ENCODE results near the gene ZBTB11.
"Not testable (repeated sequence)": the region's sequence is repeated elsewhere in the genome, so short reads cannot be mapped to it uniquely, and the experiment has no call there.

ZBTB11 gene

DNA sequence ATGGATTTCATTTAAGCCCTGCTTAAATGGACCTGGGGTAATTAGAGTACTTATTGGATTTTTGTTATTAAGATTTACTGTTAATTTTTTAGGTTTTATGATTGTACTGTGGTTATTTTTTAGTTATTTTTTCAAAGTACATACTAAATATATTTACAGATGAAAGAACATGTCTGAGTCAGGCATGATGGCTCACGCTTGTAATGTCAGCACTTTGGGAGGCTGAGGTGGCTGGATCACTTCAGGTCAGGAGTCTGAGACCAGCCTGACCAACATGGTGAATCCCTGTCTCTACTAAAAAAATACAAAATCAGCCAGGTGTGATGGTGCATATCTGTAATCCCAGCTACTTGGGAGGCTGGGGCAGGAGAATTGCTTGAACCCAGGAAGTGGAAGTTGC is 25.8 kb upstream of the ZBTB11 start:
- no peak for DNase-seq (ENCODE audit: low read depth in 1 of 2, low spot score in 1 of 2)
- Histone ChIP-seq H3K4me3 (replicated peaks; ENCODE audit: insufficient read depth, low read length) (no peak overlapping the region), H3K27ac (replicated peaks) (no peak overlapping the region), H3K27me3 (ENCODE audit: insufficient read depth, poor library complexity, severe bottlenecking) (no peaks in the 10 kb centered on the region)
- TF ChIP-seq SPI1 (IDR thresholded peaks at IDR 0.05; ENCODE audit: borderline replicate concordance, low read depth) (no peak), GABPA (IDR thresholded peaks at IDR 0.05; ENCODE audit: low read depth) (no peak), POLR2AphosphoS5 (IDR thresholded peaks at IDR 0.05; ENCODE audit: low read depth) (no peak)
- TF ChIP-seq, protein P1, sequence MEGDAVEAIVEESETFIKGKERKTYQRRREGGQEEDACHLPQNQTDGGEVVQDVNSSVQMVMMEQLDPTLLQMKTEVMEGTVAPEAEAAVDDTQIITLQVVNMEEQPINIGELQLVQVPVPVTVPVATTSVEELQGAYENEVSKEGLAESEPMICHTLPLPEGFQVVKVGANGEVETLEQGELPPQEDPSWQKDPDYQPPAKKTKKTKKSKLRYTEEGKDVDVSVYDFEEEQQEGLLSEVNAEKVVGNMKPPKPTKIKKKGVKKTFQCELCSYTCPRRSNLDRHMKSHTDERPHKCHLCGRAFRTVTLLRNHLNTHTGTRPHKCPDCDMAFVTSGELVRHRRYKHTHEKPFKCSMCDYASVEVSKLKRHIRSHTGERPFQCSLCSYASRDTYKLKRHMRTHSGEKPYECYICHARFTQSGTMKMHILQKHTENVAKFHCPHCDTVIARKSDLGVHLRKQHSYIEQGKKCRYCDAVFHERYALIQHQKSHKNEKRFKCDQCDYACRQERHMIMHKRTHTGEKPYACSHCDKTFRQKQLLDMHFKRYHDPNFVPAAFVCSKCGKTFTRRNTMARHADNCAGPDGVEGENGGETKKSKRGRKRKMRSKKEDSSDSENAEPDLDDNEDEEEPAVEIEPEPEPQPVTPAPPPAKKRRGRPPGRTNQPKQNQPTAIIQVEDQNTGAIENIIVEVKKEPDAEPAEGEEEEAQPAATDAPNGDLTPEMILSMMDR (IDR thresholded peaks at IDR 0.05; ENCODE audit: insufficient read depth, low read length): no peak
- TF ChIP-seq, protein P2, sequence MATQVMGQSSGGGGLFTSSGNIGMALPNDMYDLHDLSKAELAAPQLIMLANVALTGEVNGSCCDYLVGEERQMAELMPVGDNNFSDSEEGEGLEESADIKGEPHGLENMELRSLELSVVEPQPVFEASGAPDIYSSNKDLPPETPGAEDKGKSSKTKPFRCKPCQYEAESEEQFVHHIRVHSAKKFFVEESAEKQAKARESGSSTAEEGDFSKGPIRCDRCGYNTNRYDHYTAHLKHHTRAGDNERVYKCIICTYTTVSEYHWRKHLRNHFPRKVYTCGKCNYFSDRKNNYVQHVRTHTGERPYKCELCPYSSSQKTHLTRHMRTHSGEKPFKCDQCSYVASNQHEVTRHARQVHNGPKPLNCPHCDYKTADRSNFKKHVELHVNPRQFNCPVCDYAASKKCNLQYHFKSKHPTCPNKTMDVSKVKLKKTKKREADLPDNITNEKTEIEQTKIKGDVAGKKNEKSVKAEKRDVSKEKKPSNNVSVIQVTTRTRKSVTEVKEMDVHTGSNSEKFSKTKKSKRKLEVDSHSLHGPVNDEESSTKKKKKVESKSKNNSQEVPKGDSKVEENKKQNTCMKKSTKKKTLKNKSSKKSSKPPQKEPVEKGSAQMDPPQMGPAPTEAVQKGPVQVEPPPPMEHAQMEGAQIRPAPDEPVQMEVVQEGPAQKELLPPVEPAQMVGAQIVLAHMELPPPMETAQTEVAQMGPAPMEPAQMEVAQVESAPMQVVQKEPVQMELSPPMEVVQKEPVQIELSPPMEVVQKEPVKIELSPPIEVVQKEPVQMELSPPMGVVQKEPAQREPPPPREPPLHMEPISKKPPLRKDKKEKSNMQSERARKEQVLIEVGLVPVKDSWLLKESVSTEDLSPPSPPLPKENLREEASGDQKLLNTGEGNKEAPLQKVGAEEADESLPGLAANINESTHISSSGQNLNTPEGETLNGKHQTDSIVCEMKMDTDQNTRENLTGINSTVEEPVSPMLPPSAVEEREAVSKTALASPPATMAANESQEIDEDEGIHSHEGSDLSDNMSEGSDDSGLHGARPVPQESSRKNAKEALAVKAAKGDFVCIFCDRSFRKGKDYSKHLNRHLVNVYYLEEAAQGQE (IDR thresholded peaks at IDR 0.05; ENCODE audit: insufficient replicate concordance, low read depth): no peak

DNA sequence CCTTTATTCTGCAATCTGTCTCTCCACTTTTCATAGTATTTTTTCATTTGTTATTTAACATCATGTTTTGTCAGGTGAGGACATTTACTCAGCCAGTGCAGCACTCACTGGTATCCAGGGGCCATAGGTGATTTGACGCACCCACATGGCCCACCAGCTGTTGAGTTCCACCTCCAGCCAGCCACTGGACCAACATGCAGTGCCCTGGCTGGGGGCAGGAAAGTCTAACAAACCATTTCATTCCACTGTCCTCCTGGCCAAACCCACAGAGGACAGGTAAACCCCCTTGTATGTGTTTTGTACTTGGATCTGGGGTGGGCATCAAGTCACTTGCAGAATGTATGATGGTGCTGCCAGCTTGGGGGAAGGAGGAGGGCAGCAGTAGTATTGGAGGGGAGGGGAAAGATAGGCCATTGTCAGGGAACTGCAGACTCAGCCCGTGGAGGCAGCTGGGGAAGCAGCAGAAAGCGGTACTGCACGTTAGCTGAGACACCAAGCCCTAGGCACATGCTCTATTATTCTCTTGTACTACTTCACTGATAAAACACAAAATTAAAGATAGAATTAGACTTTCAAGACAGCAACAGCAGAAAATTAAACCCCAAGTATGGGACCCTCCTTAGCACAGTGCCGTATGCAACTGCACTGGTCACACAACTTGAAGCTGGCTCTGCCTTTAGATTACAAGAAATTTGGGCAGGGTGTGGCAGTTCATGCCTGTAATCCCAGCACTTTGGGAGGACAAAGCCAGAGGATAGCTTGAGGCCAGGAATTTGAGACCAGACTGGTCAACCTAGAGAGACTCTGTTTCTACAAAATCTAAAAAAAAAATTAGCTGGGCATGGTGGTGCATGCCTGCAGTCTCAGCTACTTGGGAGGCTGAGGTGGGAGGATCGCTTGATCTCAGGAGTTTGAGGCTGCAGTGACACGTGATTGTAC is 25.0 kb upstream of the ZBTB11 start:
- DNase-seq (ENCODE audit: low read depth in 1 of 2, low spot score in 1 of 2): no peak
- Histone ChIP-seq H3K27ac (replicated peaks) (no peak overlapping the region), H3K27me3 (ENCODE audit: insufficient read depth, poor library complexity, severe bottlenecking) (no peaks in the 10 kb centered on the region), H3K4me3 (replicated peaks; ENCODE audit: insufficient read depth, low read length) (no peak overlapping the region)
- TF ChIP-seq, protein P2 (IDR thresholded peaks at IDR 0.05; ENCODE audit: insufficient replicate concordance, low read depth): no peak
- TF ChIP-seq POLR2AphosphoS5 (IDR thresholded peaks at IDR 0.05; ENCODE audit: low read depth): no peak
- TF ChIP-seq GABPA (IDR thresholded peaks at IDR 0.05; ENCODE audit: low read depth): no peak
- TF ChIP-seq, protein P1 (IDR thresholded peaks at IDR 0.05; ENCODE audit: insufficient read depth, low read length): no peak
- no peak for TF ChIP-seq SPI1 (IDR thresholded peaks at IDR 0.05; ENCODE audit: borderline replicate concordance, low read depth)

DNA sequence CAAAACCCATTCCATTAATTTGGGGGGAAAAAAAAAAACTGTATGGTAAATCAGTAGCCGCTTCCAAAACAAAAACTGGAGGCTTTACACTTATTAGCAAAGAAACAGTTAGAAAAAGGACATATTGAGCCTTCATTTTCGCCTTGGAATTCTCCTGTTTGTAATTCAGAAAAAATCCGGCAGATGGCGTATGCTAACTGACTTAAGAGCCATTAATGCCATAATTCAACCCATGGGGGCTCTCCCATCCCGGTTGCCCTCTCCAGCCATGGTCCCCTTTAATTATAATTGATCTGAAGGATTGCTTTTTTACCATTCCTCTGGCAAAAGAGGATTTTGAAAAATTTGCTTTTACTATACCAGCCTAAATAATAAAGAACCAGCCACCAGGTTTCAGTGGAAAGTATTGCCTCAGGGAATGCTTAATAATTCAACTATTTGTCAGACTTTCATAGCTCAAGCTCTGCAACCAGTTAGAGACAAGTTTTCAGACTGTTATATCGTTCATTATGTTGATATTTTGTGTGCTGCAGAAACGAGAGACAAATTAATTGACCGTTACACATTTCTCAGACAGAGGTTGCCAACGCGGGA is 18.9 kb upstream of the ZBTB11 start:
- TF ChIP-seq, protein P2 (IDR thresholded peaks at IDR 0.05; ENCODE audit: insufficient replicate concordance, low read depth): no peak
- TF ChIP-seq, protein P1 (IDR thresholded peaks at IDR 0.05; ENCODE audit: insufficient read depth, low read length): peak; percentile 29
- peak in 1 of 2 experiments; percentile 51 for DNase-seq (ENCODE audit: low read depth in 1 of 2, low spot score in 1 of 2)
- H3K4me3 ChIP-seq (replicated peaks; ENCODE audit: insufficient read depth, low read length): no peak overlapping the region

DNA sequence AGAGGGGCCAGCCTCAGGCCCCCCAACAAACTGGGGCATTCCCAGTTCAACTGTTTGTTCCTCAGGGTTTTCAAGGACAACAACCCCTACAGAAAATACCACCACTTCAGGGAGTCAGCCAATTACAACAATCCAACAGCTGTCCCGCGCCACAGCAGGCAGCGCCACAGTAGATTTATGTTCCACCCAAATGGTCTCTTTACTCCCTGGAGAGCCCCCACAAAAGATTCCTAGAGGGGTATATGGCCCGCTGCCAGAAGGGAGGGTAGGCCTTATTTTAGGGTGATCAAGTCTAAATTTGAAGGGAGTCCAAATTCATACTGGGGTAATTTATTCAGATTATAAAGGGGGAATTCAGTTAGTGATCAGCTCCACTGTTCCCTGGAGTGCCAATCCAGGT is 17.9 kb upstream of the ZBTB11 start:
- not testable (repeated sequence) for H3K27me3 ChIP-seq (ENCODE audit: insufficient read depth, poor library complexity, severe bottlenecking); DNase-seq (ENCODE audit: low read depth in 1 of 2, low spot score in 1 of 2); H3K4me3 ChIP-seq (replicated peaks; ENCODE audit: insufficient read depth, low read length)

More for the DNA sequence above, 18.9 kb upstream of the ZBTB11 start:
- Histone ChIP-seq H3K27ac (replicated peaks) (no peak overlapping the region), H3K27me3 (ENCODE audit: insufficient read depth, poor library complexity, severe bottlenecking) (no peaks in the 10 kb centered on the region)

More for the DNA sequence above, 17.9 kb upstream of the ZBTB11 start:
- H3K27ac ChIP-seq (replicated peaks): not testable (repeated sequence)
